IMR-90 (cell line): ENCODE results near the gene HEATR5A.

Experiments
- BHLHE40 ChIP-seq: fragments of 150-350 bp; IDR thresholded peaks from 2 replicates; pipeline ENCODE4 v1.6.1; 2016; ENCODE audit warnings: mild to moderate bottlenecking, low read depth, low read length
- CEBPB ChIP-seq: IDR thresholded peaks from 2 replicates; pipeline ENCODE4 v1.6.1; 2012; ENCODE audit warnings: low read depth, low read length, improper control_type of control experiment
- CHD1 ChIP-seq: IDR thresholded peaks from 2 replicates; pipeline ENCODE4 v1.6.1; 2012; ENCODE audit warnings: low read depth, low read length, improper control_type of control experiment
- CTCF ChIP-seq: conservative IDR thresholded peaks from 2 replicates; pipeline ENCODE4 v1.5.1; 2012; ENCODE audit warnings: mild to moderate bottlenecking, low read depth, low read length, improper control_type of control experiment
- ELK1 ChIP-seq: fragments of 150-350 bp; IDR thresholded peaks from 2 replicates; pipeline ENCODE4 v1.6.1; 2016; ENCODE audit warnings: low read depth, mild to moderate bottlenecking, low read length, moderate library complexity, borderline replicate concordance
- MAFK ChIP-seq: IDR thresholded peaks from 2 replicates; pipeline ENCODE4 v1.6.1; 2012; ENCODE audit warnings: low read depth, low read length, improper control_type of control experiment
- MAZ ChIP-seq: IDR thresholded peaks from 2 replicates; pipeline ENCODE4 v1.6.1; 2012; ENCODE audit warnings: low read depth, mild to moderate bottlenecking, low read length, improper control_type of control experiment, moderate library complexity, borderline replicate concordance
- NFE2L2 ChIP-seq: fragments of 150-350 bp; IDR thresholded peaks from 2 replicates; pipeline ENCODE4 v1.6.1; 2016; ENCODE audit warnings: low read depth, mild to moderate bottlenecking, low read length
- POLR2A ChIP-seq: IDR thresholded peaks from 2 replicates; pipeline ENCODE4 v1.6.1; 2012; ENCODE audit warnings: mild to moderate bottlenecking, low read depth, low read length
- RAD21 ChIP-seq: IDR thresholded peaks from 2 replicates; pipeline ENCODE4 v1.6.1; 2012; ENCODE audit warnings: low read length, improper control_type of control experiment
- RCOR1 ChIP-seq: IDR thresholded peaks from 2 replicates; pipeline ENCODE4 v1.6.1; 2012; ENCODE audit warnings: mild to moderate bottlenecking, low read length, improper control_type of control experiment; ENCODE audit not compliant: insufficient replicate concordance
- RFX5 ChIP-seq: IDR thresholded peaks from 2 replicates; pipeline ENCODE4 v1.8.0; 2012; ENCODE audit warnings: low read depth, mild to moderate bottlenecking, low read length, moderate library complexity
- SMC3 ChIP-seq: fragments of 150-350 bp; IDR thresholded peaks from 2 replicates; pipeline ENCODE4 v1.6.1; 2016; ENCODE audit warnings: low read depth, mild to moderate bottlenecking, antibody characterized with exemption, low read length, moderate library complexity

- TF ChIP-seq RFX5 (no peak), CTCF (no peak), MAFK (no peak), ELK1 (no peak), CEBPB (no peak), MAZ (no peak), POLR2A (no peak), SMC3 (no peak), BHLHE40 (no peak), RCOR1 (no peak), RAD21 (no peak), CHD1 (no peak), NFE2L2 (no peak)
Observed at GRCh38 chr14:31466554-31466953, 46.2 kb upstream of the HEATR5A start.
